Hematopoietic multipotent progenitor cell treated with erythropoietin and hydrocortisone succinate and interleukin-3 and kit ligand, for 8 days (in vitro differentiated cells): ENCODE data around the gene SHISAL2B.
"Not testable (repeated sequence)": the region's sequence is repeated elsewhere in the genome, so short reads cannot be mapped to it uniquely, and the experiment has no call there.

Experiments used
- DNase-seq: peaks from one replicate; pipeline ENCODE4 v3.0.0-alpha.2; 2015

Gene SHISAL2B

GRCh38 chr5:64690417-64691151, at the start of gene SHISAL2B:
TSS of gene SHISAL2B (plus strand) at chr5:64690503. CDS start at chr5:64690624, 121 bp downstream.
- DNase-seq: no peak

GRCh38 chr5:64644831-64645230, 45.5 kb upstream of the SHISAL2B start:
- no peak for DNase-seq

- DNase-seq: no peak
Measured at GRCh38 chr5:64646169-64646568, 44.1 kb upstream of the SHISAL2B start.

GRCh38 chr5:64649512-64649911, 40.8 kb upstream of the SHISAL2B start:
- DNase-seq: no peak

- DNase-seq: no peak
Measured at GRCh38 chr5:64653766-64654560, 36.3 kb upstream of the SHISAL2B start.

- no peak for DNase-seq
Measured at GRCh38 chr5:64654561-64654938, 35.8 kb upstream of the SHISAL2B start.

- no peak for DNase-seq
Measured at GRCh38 chr5:64655596-64655995, 34.7 kb upstream of the SHISAL2B start.

- DNase-seq: no peak
Measured at GRCh38 chr5:64659289-64659688, 31.0 kb upstream of the SHISAL2B start.

GRCh38 chr5:64663181-64663580, 27.1 kb upstream of the SHISAL2B start:
- not testable (repeated sequence) for DNase-seq

- DNase-seq: no peak
Measured at GRCh38 chr5:64665243-64665642, 25.1 kb upstream of the SHISAL2B start.

- no peak for DNase-seq
Measured at GRCh38 chr5:64666078-64666477, 24.2 kb upstream of the SHISAL2B start.

- no peak for DNase-seq
Measured at GRCh38 chr5:64667068-64667467, 23.2 kb upstream of the SHISAL2B start.

- DNase-seq: no peak
Measured at GRCh38 chr5:64670277-64670676, 20.0 kb upstream of the SHISAL2B start.

- DNase-seq: no peak
Measured at GRCh38 chr5:64671678-64672077, 18.6 kb upstream of the SHISAL2B start.

- DNase-seq: no peak
Measured at GRCh38 chr5:64678374-64678773, 11.9 kb upstream of the SHISAL2B start.

- DNase-seq: no peak
Measured at GRCh38 chr5:64680289-64680688, 10.0 kb upstream of the SHISAL2B start.

GRCh38 chr5:64682608-64683007, 7.7 kb upstream of the SHISAL2B start:
- no peak for DNase-seq

- no peak for DNase-seq
Measured at GRCh38 chr5:64685866-64686265, 4.4 kb upstream of the SHISAL2B start.

GRCh38 chr5:64688391-64688790, 1.9 kb upstream of the SHISAL2B start:
- no peak for DNase-seq

GRCh38 chr5:64688965-64689364, 1.3 kb upstream of the SHISAL2B start:
- no peak for DNase-seq

- DNase-seq: no peak
Measured at GRCh38 chr5:64690104-64690416, 243 bp upstream of the SHISAL2B start.

- no peak for DNase-seq
Measured at GRCh38 chr5:64691291-64691690, 988 bp downstream of the SHISAL2B start.

GRCh38 chr5:64693636-64694035, 3.3 kb downstream of the SHISAL2B start:
- no peak for DNase-seq

- not testable (repeated sequence) for DNase-seq
Measured at GRCh38 chr5:64696414-64696813, 6.1 kb downstream of the SHISAL2B start.

GRCh38 chr5:64700765-64701164, 10.5 kb downstream of the SHISAL2B start:
- DNase-seq: no peak
